HepG2 (cell line): ENCODE results near the gene SPPL2B. TPM values are rescaled to one million over a fixed set of nuclear protein-coding genes. Genes with fewer than 3 reads are reported as not detected.

Source experiments
- ARID2 ChIP-seq: sonication (generic); formaldehyde crosslinking; IDR thresholded peaks from 2 replicates; pipeline ENCODE4 v1.8.1; 2022; ENCODE audit warnings: mild to moderate bottlenecking, missing genetic modification reagents, borderline replicate concordance
- ATF7-NPFF ChIP-seq: sonication (generic); formaldehyde crosslinking; IDR thresholded peaks from 2 replicates; pipeline ENCODE4 v1.8.1; 2023; ENCODE audit warnings: mild to moderate bottlenecking, low read depth, missing genetic modification reagents, moderate library complexity
- FIP1L1 ChIP-seq: fragments of 200-400 bp; formaldehyde crosslinking; IDR thresholded peaks from 2 replicates; pipeline ENCODE4 v1.6.1; 2018; ENCODE audit warnings: low read depth, mild to moderate bottlenecking, low read length, moderate library complexity, borderline replicate concordance; ENCODE audit not compliant: insufficient read depth
- FOXA1 ChIP-seq, 2 experiments: fragments of 450-650 bp in 1 of 2; sonication (generic) in 1 of 2; formaldehyde crosslinking in 1 of 2; IDR thresholded peaks; 2 replicates each; pipeline versions ENCODE4 v1.4.0 to v1.6.1; 2016 to 2020; ENCODE audit warnings: missing genetic modification reagents in 1 of 2
- MXI1 ChIP-seq: IDR thresholded peaks from 3 replicates; pipeline ENCODE4 v1.6.1; 2012; ENCODE audit warnings: low read depth, low read length, inconsistent platforms, borderline replicate concordance
- PHF5A ChIP-seq: IDR thresholded peaks from one replicate; pipeline ENCODE4 v1.6.1; 2018; ENCODE audit warnings: low read depth, missing genetic modification reagents; ENCODE audit not compliant: unreplicated experiment
- TBL1XR1 ChIP-seq: fragments of 150-350 bp; IDR thresholded peaks from 2 replicates; pipeline ENCODE4 v1.6.1; 2014; ENCODE audit warnings: borderline replicate concordance, low read length; ENCODE audit not compliant: partially characterized antibody
- TOPORS ChIP-seq: sonication (generic); formaldehyde crosslinking; IDR thresholded peaks from 2 replicates; pipeline ENCODE4 v1.8.0; 2023; ENCODE audit warnings: mild to moderate bottlenecking, missing genetic modification reagents
- ZFP90 ChIP-seq: sonication (generic); formaldehyde crosslinking; IDR thresholded peaks from 2 replicates; pipeline ENCODE4 v1.8.0; 2022; ENCODE audit warnings: missing genetic modification reagents, mild to moderate bottlenecking, inconsistent platforms, borderline replicate concordance
- ZNF432 ChIP-seq: sonication (generic); formaldehyde crosslinking; IDR thresholded peaks from 2 replicates; pipeline ENCODE4 v1.5.0; 2020; ENCODE audit warnings: missing genetic modification reagents, mild to moderate bottlenecking, borderline replicate concordance
- ZNF451 ChIP-seq: sonication (generic); formaldehyde crosslinking; IDR thresholded peaks from 2 replicates; pipeline ENCODE4 v1.5.0; 2020; ENCODE audit warnings: mild to moderate bottlenecking, missing genetic modification reagents
- ZNF550 ChIP-seq: sonication (generic); formaldehyde crosslinking; IDR thresholded peaks from 2 replicates; pipeline ENCODE4 v1.4.0; 2020; ENCODE audit warnings: mild to moderate bottlenecking, missing genetic modification reagents, borderline replicate concordance
- ZNF709 ChIP-seq: sonication (generic); formaldehyde crosslinking; IDR thresholded peaks from 2 replicates; pipeline ENCODE4 v1.5.0; 2020; ENCODE audit warnings: mild to moderate bottlenecking, missing genetic modification reagents
- polyA plus RNA-seq, 8 experiments: library from polyadenylated mRNA; depleted of rRNA in 3 of 8; stranded (reverse) in 7 of 8; unstranded in 1 of 8; fragments of >200 nt; fragmentation: Illumina TruSeq in 4 of 8; extraction: Trizol in 4 of 8; gene quantifications; 2 replicates each; pipeline versions ENCODE4 v1.2.1 to v1.2.3, GENCODE V29; 2011 to 2016; ENCODE audit warnings: low read depth in 4 of 8, missing spikeins in 1 of 8, mixed read lengths in 1 of 8; ENCODE audit not compliant: insufficient read depth in 1 of 8
- total RNA-seq, 5 experiments: library from RNA; depleted of rRNA; stranded (reverse); fragments of >200 nt; fragmentation: Illumina TruSeq; extraction: Trizol; gene quantifications; 2 replicates each; pipeline ENCODE4 v1.2.3, GENCODE V29; 2016; ENCODE audit warnings: low read depth in 1 of 5
- TF ChIP-seq, protein P1 (sequence below): sonication (generic); formaldehyde crosslinking; IDR thresholded peaks from 2 replicates; pipeline ENCODE4 v1.4.0; 2020; ENCODE audit warnings: missing genetic modification reagents
- TF ChIP-seq, protein P2 (sequence below): sonication (generic); formaldehyde crosslinking; IDR thresholded peaks from 2 replicates; pipeline ENCODE4 v1.9.0; 2021; ENCODE audit warnings: missing genetic modification reagents, borderline replicate concordance
- TF ChIP-seq, protein P3 (sequence below): sonication (generic); formaldehyde crosslinking; IDR thresholded peaks from 2 replicates; pipeline ENCODE4 v1.5.0; 2020; ENCODE audit warnings: missing genetic modification reagents
- TF ChIP-seq, protein P4 (sequence below): sonication (generic); formaldehyde crosslinking; IDR thresholded peaks from 2 replicates; pipeline ENCODE4 v1.5.1; 2020; ENCODE audit warnings: missing genetic modification reagents, mild to moderate bottlenecking, borderline replicate concordance
- TF ChIP-seq, protein P5 (sequence below): sonication (generic); formaldehyde crosslinking; IDR thresholded peaks from 2 replicates; pipeline ENCODE4 v1.8.0; 2022; ENCODE audit warnings: mild to moderate bottlenecking, missing genetic modification reagents, moderate library complexity
- TF ChIP-seq, protein P6 (sequence below): sonication (generic); formaldehyde crosslinking; IDR thresholded peaks from 2 replicates; pipeline ENCODE4 v1.8.0; 2022; ENCODE audit warnings: low read depth, missing genetic modification reagents

The SPPL2B gene
- total and polyA plus RNA-seq, 2 of the 13 experiments (the other 11 are each of a cell fraction or from before 2014, with no cell fraction given), result 14.9 to 15.2 TPM

DNA sequence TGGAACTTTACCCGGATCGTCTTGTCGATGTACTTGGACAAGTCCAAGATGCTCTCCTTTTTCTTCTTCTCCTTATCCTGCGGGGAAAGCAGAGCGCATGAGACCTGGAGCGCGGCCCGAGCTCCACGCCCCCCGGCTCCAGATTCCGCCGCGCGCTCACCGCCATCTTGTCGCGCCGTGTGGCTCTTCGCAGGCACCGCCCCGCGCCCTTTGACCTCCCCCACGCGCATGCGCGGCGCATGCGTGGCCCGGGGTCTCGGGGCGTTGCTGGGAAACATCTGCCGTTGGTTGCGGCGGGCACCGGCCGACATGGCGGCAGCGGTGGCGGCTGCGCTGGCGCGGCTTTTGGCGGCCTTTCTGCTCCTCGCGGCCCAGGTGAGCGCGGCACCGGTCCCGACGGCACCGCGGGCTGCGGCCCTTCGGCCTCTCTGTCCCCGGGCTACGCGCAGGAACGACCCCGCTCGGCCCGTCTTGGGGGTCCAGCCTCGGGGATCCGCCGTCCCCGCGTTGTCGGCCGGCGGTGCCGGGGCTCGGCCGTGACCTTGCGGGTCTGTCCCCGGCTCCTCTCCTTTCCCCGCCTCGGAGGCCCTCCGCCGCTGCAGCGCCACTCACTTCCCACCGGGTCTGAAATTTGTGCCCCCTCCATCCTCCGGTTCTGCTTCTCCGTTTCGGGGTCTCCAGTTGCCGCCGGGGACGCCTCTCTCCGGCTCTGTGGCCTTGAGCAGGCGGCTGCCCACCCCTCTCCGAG lies at the start of gene SPPL2B, which contains the start of gene LSM7 (continued):
- TF ChIP-seq FIP1L1, result no peak
- TF ChIP-seq, protein P1, sequence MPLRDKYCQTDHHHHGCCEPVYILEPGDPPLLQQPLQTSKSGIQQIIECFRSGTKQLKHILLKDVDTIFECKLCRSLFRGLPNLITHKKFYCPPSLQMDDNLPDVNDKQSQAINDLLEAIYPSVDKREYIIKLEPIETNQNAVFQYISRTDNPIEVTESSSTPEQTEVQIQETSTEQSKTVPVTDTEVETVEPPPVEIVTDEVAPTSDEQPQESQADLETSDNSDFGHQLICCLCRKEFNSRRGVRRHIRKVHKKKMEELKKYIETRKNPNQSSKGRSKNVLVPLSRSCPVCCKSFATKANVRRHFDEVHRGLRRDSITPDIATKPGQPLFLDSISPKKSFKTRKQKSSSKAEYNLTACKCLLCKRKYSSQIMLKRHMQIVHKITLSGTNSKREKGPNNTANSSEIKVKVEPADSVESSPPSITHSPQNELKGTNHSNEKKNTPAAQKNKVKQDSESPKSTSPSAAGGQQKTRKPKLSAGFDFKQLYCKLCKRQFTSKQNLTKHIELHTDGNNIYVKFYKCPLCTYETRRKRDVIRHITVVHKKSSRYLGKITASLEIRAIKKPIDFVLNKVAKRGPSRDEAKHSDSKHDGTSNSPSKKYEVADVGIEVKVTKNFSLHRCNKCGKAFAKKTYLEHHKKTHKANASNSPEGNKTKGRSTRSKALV, result peak; percentile 43; the same call in 1 of the 2 replicates
- TF ChIP-seq, protein P2, sequence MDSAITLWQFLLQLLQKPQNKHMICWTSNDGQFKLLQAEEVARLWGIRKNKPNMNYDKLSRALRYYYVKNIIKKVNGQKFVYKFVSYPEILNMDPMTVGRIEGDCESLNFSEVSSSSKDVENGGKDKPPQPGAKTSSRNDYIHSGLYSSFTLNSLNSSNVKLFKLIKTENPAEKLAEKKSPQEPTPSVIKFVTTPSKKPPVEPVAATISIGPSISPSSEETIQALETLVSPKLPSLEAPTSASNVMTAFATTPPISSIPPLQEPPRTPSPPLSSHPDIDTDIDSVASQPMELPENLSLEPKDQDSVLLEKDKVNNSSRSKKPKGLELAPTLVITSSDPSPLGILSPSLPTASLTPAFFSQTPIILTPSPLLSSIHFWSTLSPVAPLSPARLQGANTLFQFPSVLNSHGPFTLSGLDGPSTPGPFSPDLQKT (CRISPR knock-in tag), result no peak
- TF ChIP-seq, protein P3, sequence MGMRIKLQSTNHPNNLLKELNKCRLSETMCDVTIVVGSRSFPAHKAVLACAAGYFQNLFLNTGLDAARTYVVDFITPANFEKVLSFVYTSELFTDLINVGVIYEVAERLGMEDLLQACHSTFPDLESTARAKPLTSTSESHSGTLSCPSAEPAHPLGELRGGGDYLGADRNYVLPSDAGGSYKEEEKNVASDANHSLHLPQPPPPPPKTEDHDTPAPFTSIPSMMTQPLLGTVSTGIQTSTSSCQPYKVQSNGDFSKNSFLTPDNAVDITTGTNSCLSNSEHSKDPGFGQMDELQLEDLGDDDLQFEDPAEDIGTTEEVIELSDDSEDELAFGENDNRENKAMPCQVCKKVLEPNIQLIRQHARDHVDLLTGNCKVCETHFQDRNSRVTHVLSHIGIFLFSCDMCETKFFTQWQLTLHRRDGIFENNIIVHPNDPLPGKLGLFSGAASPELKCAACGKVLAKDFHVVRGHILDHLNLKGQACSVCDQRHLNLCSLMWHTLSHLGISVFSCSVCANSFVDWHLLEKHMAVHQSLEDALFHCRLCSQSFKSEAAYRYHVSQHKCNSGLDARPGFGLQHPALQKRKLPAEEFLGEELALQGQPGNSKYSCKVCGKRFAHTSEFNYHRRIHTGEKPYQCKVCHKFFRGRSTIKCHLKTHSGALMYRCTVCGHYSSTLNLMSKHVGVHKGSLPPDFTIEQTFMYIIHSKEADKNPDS (CRISPR knock-in tag), result no peak
- TF ChIP-seq FOXA1 (IDR thresholded peaks at IDR 0.05), result no peak
- peak; percentile 23; the same call in 1 of the 2 replicates for TF ChIP-seq FOXA1 (CRISPR knock-in tag; IDR thresholded peaks at IDR 0.05)
- TF ChIP-seq, protein P4, sequence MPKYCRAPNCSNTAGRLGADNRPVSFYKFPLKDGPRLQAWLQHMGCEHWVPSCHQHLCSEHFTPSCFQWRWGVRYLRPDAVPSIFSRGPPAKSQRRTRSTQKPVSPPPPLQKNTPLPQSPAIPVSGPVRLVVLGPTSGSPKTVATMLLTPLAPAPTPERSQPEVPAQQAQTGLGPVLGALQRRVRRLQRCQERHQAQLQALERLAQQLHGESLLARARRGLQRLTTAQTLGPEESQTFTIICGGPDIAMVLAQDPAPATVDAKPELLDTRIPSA (CRISPR knock-in tag), result 0 out of 2 replicates have a peak, but pooled peaks have one; percentile 51
- no peak; the same call in 1 of the 2 replicates for TF ChIP-seq ARID2 (CRISPR knock-in tag)
- no peak for TF ChIP-seq TOPORS (CRISPR knock-in tag)
- TF ChIP-seq MXI1, result peak; percentile 95; the same call in 2 of the 3 replicates
- TF ChIP-seq, protein P5, sequence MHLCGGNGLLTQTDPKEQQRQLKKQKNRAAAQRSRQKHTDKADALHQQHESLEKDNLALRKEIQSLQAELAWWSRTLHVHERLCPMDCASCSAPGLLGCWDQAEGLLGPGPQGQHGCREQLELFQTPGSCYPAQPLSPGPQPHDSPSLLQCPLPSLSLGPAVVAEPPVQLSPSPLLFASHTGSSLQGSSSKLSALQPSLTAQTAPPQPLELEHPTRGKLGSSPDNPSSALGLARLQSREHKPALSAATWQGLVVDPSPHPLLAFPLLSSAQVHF (CRISPR knock-in tag), result no peak
- no peak for TF ChIP-seq ZFP90 (CRISPR knock-in tag)
- TF ChIP-seq ZNF432 (CRISPR knock-in tag), result no peak
- TF ChIP-seq ZNF451 (CRISPR knock-in tag), result peak; percentile 88
- TF ChIP-seq ZNF550, result no peak
- TF ChIP-seq TBL1XR1, result peak; percentile 30
- peak; percentile 75; the same call in 1 of the 2 replicates for TF ChIP-seq ZNF709
- TF ChIP-seq, protein P6, sequence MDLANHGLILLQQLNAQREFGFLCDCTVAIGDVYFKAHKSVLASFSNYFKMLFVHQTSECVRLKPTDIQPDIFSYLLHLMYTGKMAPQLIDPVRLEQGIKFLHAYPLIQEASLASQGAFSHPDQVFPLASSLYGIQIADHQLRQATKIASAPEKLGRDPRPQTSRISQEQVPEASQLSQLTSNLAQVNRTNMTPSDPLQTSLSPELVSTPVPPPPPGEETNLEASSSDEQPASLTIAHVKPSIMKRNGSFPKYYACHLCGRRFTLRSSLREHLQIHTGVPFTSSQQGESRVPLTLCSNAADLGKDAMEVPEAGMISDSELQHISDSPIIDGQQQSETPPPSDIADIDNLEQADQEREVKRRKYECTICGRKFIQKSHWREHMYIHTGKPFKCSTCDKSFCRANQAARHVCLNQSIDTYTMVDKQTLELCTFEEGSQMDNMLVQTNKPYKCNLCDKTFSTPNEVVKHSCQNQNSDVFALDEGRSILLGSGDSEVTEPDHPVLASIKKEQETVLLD (CRISPR knock-in tag), result peak; percentile 22; the same call in 1 of the 2 replicates
- TF ChIP-seq PHF5A (CRISPR knock-in tag), result no peak
- TF ChIP-seq ATF7-NPFF (CRISPR knock-in tag), result peak; percentile 27; the same call in 1 of the 2 replicates
